ENCODE results near the gene ANKS1B. TPM values are rescaled to one million over a fixed set of nuclear protein-coding genes. Genes with fewer than 3 reads are reported as not detected.

ANKS1B gene
- total RNA-seq, 1 experiment from 2014 or later, result 0.54 TPM

GRCh38 chr12:99454539-99455172 lies 530.1 kb downstream of the ANKS1B start:
- ChIA-PET POLR2A (no interaction called here), RAD21 (ENCODE audit: low non-redundant PET in 1 of 2, low total read pairs in 2 of 2, uncharacterized antibody in 2 of 2, unreplicated experiment in 2 of 2) (no interaction called here), CTCF (no interaction called here)
- Histone ChIP-seq H3K9me2 (ENCODE audit: insufficient read depth) (no peaks in the 10 kb centered on the region), H3K9ac (ENCODE audit: low read length) (no peak overlapping the region), H3K27ac (ENCODE audit: low read depth, low read length) (no peak overlapping the region), H3K79me2 (ENCODE audit: insufficient read depth, low read length) (no peaks in the 10 kb centered on the region), H3K9me3 (ENCODE audit: control insufficient read depth in 1 of 2, insufficient read depth in 1 of 2, low read depth in 1 of 2, low read length in 2 of 2) (no peaks in the 10 kb centered on the region), H3K4me2 (ENCODE audit: low read length) (no peak overlapping the region), H4K20me1 (ENCODE audit: insufficient read depth) (no peaks in the 10 kb centered on the region), H3K27me3 (ENCODE audit: insufficient read depth, low read length) (peaks cover 5% of the 10 kb centered on the region; the same call in 1 of the 2 replicates), H3K4me1 (ENCODE audit: control insufficient read depth in 1 of 2, insufficient read depth in 2 of 2, low read length in 2 of 2) (peaks cover 0 to 10% of the 10 kb centered on the region in 2 experiments; a peak in 1 of 4 replicates), H3K4me3 (replicated peaks in 1 of 2; ENCODE audit: low read depth in 1 of 2, low read length in 2 of 2) (no peak overlapping the region), H2AFZ (ENCODE audit: low read depth, low read length, poor library complexity, severe bottlenecking) (no peak overlapping the region), H3K36me3 (ENCODE audit: control insufficient read depth in 1 of 2, insufficient read depth in 2 of 2, low read length in 2 of 2) (no peaks in the 10 kb centered on the region)
- no TSS peak for BruUV-seq (replicated peaks)
- ATAC-seq (no peak), DNase-seq (ENCODE audit: low read depth, low spot score) (no peak)
- no peak for TF ChIP-seq CBX3 (IDR thresholded peaks at IDR 0.05; ENCODE audit: low read depth)
- no peak for TF ChIP-seq EZH2phosphoT487 (IDR thresholded peaks at IDR 0.05; ENCODE audit: borderline replicate concordance)
- no peak for TF ChIP-seq ELF1 (IDR thresholded peaks at IDR 0.05; ENCODE audit: borderline replicate concordance, low read depth)
- no peak for TF ChIP-seq FOSL1 (IDR thresholded peaks at IDR 0.05; ENCODE audit: low read depth)
- no peak for TF ChIP-seq TCF7L2 (IDR thresholded peaks at IDR 0.05; ENCODE audit: borderline replicate concordance, extremely low read depth, insufficient read depth, insufficient read length)
- no peak for TF ChIP-seq SIN3A (IDR thresholded peaks at IDR 0.05; ENCODE audit: low read depth)
- TF ChIP-seq EGR1 (IDR thresholded peaks at IDR 0.05; ENCODE audit: low read depth), result no peak
- no peak for TF ChIP-seq SP1 (IDR thresholded peaks at IDR 0.05; ENCODE audit: low read depth)
- TF ChIP-seq ATF3 (IDR thresholded peaks at IDR 0.05), result no peak
- no peak for TF ChIP-seq JUND (IDR thresholded peaks at IDR 0.05)
- no peak for TF ChIP-seq SRF (IDR thresholded peaks at IDR 0.05; ENCODE audit: low read depth)
- no peak for TF ChIP-seq EZH2 (IDR thresholded peaks at IDR 0.05)
- TF ChIP-seq ZNF274 (IDR thresholded peaks at IDR 0.05; ENCODE audit: low read depth, low read length), result no peak
- no peak for TF ChIP-seq ZBTB33 (IDR thresholded peaks at IDR 0.05; ENCODE audit: extremely low read depth, insufficient replicate concordance, low read length)
- no peak for TF ChIP-seq POLR2AphosphoS5 (IDR thresholded peaks at IDR 0.05; ENCODE audit: low read depth, low read length)
- TF ChIP-seq REST (IDR thresholded peaks at IDR 0.05; ENCODE audit: low read depth), result no peak
- no peak for TF ChIP-seq MAX (IDR thresholded peaks at IDR 0.05)
- intact Hi-C loops (cut with micrococcal nuclease), result no loop called here

Data from HCT116 (cell line).